ENCODE data around the gene OLFML2B.

Gene OLFML2B

GRCh38 chr1:161973924-161974845, 49.5 kb downstream of the OLFML2B start:
- no peaks in the 10 kb centered on the region for H3K27me3 ChIP-seq (ENCODE audit: insufficient read depth, low read length)
- H3K27ac ChIP-seq (ENCODE audit: low read length): no peak overlapping the region
- no peaks in the 10 kb centered on the region for H3K36me3 ChIP-seq (ENCODE audit: insufficient read depth, low read depth, low read length)
- no peak overlapping the region for H3K9ac ChIP-seq (ENCODE audit: low read depth, low read length)
- H3K4me1 ChIP-seq (ENCODE audit: insufficient read depth, low read length): peaks cover 3% of the 10 kb centered on the region; the same call in 1 of the 2 replicates
- H3K9me3 ChIP-seq (ENCODE audit: insufficient read depth, low read depth, low read length): no peaks in the 10 kb centered on the region
- no peak overlapping the region for H3K4me3 ChIP-seq (ENCODE audit: low read length)

- Histone ChIP-seq H3K36me3 (ENCODE audit: insufficient read depth, low read depth, low read length) (no peaks in the 10 kb centered on the region), H3K27me3 (ENCODE audit: insufficient read depth, low read length) (no peaks in the 10 kb centered on the region), H3K27ac (ENCODE audit: low read length) (no peak overlapping the region)
Observed at GRCh38 chr1:161972828-161973227, 50.8 kb downstream of the OLFML2B start.

GRCh38 chr1:161970633-161971032, 53.0 kb downstream of the OLFML2B start:
- Histone ChIP-seq H3K4me1 (ENCODE audit: insufficient read depth, low read length) (peaks cover 3% of the 10 kb centered on the region), H3K27ac (ENCODE audit: low read length) (no peak overlapping the region), H3K36me3 (ENCODE audit: insufficient read depth, low read depth, low read length) (no peaks in the 10 kb centered on the region), H3K9ac (ENCODE audit: low read depth, low read length) (no peak overlapping the region), H3K27me3 (ENCODE audit: insufficient read depth, low read length) (no peaks in the 10 kb centered on the region), H3K4me3 (ENCODE audit: low read length) (no peak overlapping the region), H3K9me3 (ENCODE audit: insufficient read depth, low read depth, low read length) (no peaks in the 10 kb centered on the region)

More at GRCh38 chr1:161972828-161973227, 50.8 kb downstream of the OLFML2B start:
- H3K4me3 ChIP-seq (ENCODE audit: low read length): no peak overlapping the region
- peaks cover 3% of the 10 kb centered on the region; the same call in 1 of the 2 replicates for H3K4me1 ChIP-seq (ENCODE audit: insufficient read depth, low read length)
- no peaks in the 10 kb centered on the region for H3K9me3 ChIP-seq (ENCODE audit: insufficient read depth, low read depth, low read length)
- no peak overlapping the region for H3K9ac ChIP-seq (ENCODE audit: low read depth, low read length)

GRCh38 chr1:161970036-161970435, 53.6 kb downstream of the OLFML2B start:
- peaks cover 6% of the 10 kb centered on the region for H3K4me1 ChIP-seq (ENCODE audit: insufficient read depth, low read length)
- H3K27me3 ChIP-seq (ENCODE audit: insufficient read depth, low read length): no peaks in the 10 kb centered on the region
- H3K9ac ChIP-seq (ENCODE audit: low read depth, low read length): no peak overlapping the region
- H3K9me3 ChIP-seq (ENCODE audit: insufficient read depth, low read depth, low read length): no peaks in the 10 kb centered on the region
- no peak overlapping the region for H3K27ac ChIP-seq (ENCODE audit: low read length)
- H3K36me3 ChIP-seq (ENCODE audit: insufficient read depth, low read depth, low read length): no peaks in the 10 kb centered on the region
- H3K4me3 ChIP-seq (ENCODE audit: low read length): no peak overlapping the region

- Histone ChIP-seq H3K4me3 (ENCODE audit: low read length) (no peak overlapping the region), H3K9ac (ENCODE audit: low read depth, low read length) (no peak overlapping the region), H3K36me3 (ENCODE audit: insufficient read depth, low read depth, low read length) (no peaks in the 10 kb centered on the region), H3K27me3 (ENCODE audit: insufficient read depth, low read length) (no peaks in the 10 kb centered on the region), H3K27ac (ENCODE audit: low read length) (no peak overlapping the region), H3K9me3 (ENCODE audit: insufficient read depth, low read depth, low read length) (no peaks in the 10 kb centered on the region), H3K4me1 (ENCODE audit: insufficient read depth, low read length) (peaks cover 6% of the 10 kb centered on the region; the same call in 1 of the 2 replicates)
Observed at GRCh38 chr1:161966067-161966466, 57.6 kb downstream of the OLFML2B start.

GRCh38 chr1:161962091-161962887, 61.4 kb downstream of the OLFML2B start:
- no peak overlapping the region for H3K27ac ChIP-seq (ENCODE audit: low read length)
- H3K27me3 ChIP-seq (ENCODE audit: insufficient read depth, low read length): no peaks in the 10 kb centered on the region
- H3K4me3 ChIP-seq (ENCODE audit: low read length): no peak overlapping the region
- H3K9me3 ChIP-seq (ENCODE audit: insufficient read depth, low read depth, low read length): no peaks in the 10 kb centered on the region
- no peak overlapping the region for H3K9ac ChIP-seq (ENCODE audit: low read depth, low read length)
- H3K36me3 ChIP-seq (ENCODE audit: insufficient read depth, low read depth, low read length): peaks cover 5% of the 10 kb centered on the region; the same call in 1 of the 2 replicates
- H3K4me1 ChIP-seq (ENCODE audit: insufficient read depth, low read length): peaks cover 3% of the 10 kb centered on the region; the same call in 1 of the 2 replicates

GRCh38 chr1:161958425-161958824, 65.2 kb downstream of the OLFML2B start:
- Histone ChIP-seq H3K9ac (ENCODE audit: low read depth, low read length) (no peak overlapping the region), H3K4me1 (ENCODE audit: insufficient read depth, low read length) (no peaks in the 10 kb centered on the region), H3K27me3 (ENCODE audit: insufficient read depth, low read length) (no peaks in the 10 kb centered on the region), H3K4me3 (ENCODE audit: low read length) (no peak overlapping the region), H3K9me3 (ENCODE audit: insufficient read depth, low read depth, low read length) (no peaks in the 10 kb centered on the region), H3K27ac (ENCODE audit: low read length) (no peak overlapping the region), H3K36me3 (ENCODE audit: insufficient read depth, low read depth, low read length) (peaks cover 5% of the 10 kb centered on the region; the same call in 1 of the 2 replicates)

- H3K9me3 ChIP-seq (ENCODE audit: insufficient read depth, low read depth, low read length): no peaks in the 10 kb centered on the region
- H3K4me3 ChIP-seq (ENCODE audit: low read length): no peak overlapping the region
- H3K27ac ChIP-seq (ENCODE audit: low read length): no peak overlapping the region
- H3K4me1 ChIP-seq (ENCODE audit: insufficient read depth, low read length): no peaks in the 10 kb centered on the region
- H3K9ac ChIP-seq (ENCODE audit: low read depth, low read length): no peak overlapping the region
- no peaks in the 10 kb centered on the region for H3K27me3 ChIP-seq (ENCODE audit: insufficient read depth, low read length)
- peaks cover 5% of the 10 kb centered on the region; the same call in 1 of the 2 replicates for H3K36me3 ChIP-seq (ENCODE audit: insufficient read depth, low read depth, low read length)
Observed at GRCh38 chr1:161956930-161957329, 66.7 kb downstream of the OLFML2B start.

GRCh38 chr1:161956097-161956496, 67.6 kb downstream of the OLFML2B start:
- peaks cover 5% of the 10 kb centered on the region; the same call in 1 of the 2 replicates for H3K36me3 ChIP-seq (ENCODE audit: insufficient read depth, low read depth, low read length)
- H3K27me3 ChIP-seq (ENCODE audit: insufficient read depth, low read length): no peaks in the 10 kb centered on the region
- H3K4me1 ChIP-seq (ENCODE audit: insufficient read depth, low read length): no peaks in the 10 kb centered on the region
- no peak overlapping the region for H3K27ac ChIP-seq (ENCODE audit: low read length)
- H3K9ac ChIP-seq (ENCODE audit: low read depth, low read length): no peak overlapping the region
- no peak overlapping the region for H3K4me3 ChIP-seq (ENCODE audit: low read length)
- no peaks in the 10 kb centered on the region for H3K9me3 ChIP-seq (ENCODE audit: insufficient read depth, low read depth, low read length)

- H3K4me1 ChIP-seq (ENCODE audit: insufficient read depth, low read length): no peaks in the 10 kb centered on the region
- H3K36me3 ChIP-seq (ENCODE audit: insufficient read depth, low read depth, low read length): peaks cover 5% of the 10 kb centered on the region; the same call in 1 of the 2 replicates
- no peak overlapping the region for H3K4me3 ChIP-seq (ENCODE audit: low read length)
- no peak overlapping the region for H3K9ac ChIP-seq (ENCODE audit: low read depth, low read length)
- H3K9me3 ChIP-seq (ENCODE audit: insufficient read depth, low read depth, low read length): no peaks in the 10 kb centered on the region
- H3K27me3 ChIP-seq (ENCODE audit: insufficient read depth, low read length): no peaks in the 10 kb centered on the region
- no peak overlapping the region for H3K27ac ChIP-seq (ENCODE audit: low read length)
Observed at GRCh38 chr1:161955606-161956005, 68.1 kb downstream of the OLFML2B start.

- Histone ChIP-seq H3K9ac (ENCODE audit: low read depth, low read length) (no peak overlapping the region), H3K27ac (ENCODE audit: low read length) (no peak overlapping the region), H3K9me3 (ENCODE audit: insufficient read depth, low read depth, low read length) (no peaks in the 10 kb centered on the region), H3K36me3 (ENCODE audit: insufficient read depth, low read depth, low read length) (peaks cover 5% of the 10 kb centered on the region; the same call in 1 of the 2 replicates), H3K4me1 (ENCODE audit: insufficient read depth, low read length) (no peaks in the 10 kb centered on the region), H3K27me3 (ENCODE audit: insufficient read depth, low read length) (no peaks in the 10 kb centered on the region), H3K4me3 (ENCODE audit: low read length) (no peak overlapping the region)
Observed at GRCh38 chr1:161954466-161954865, 69.2 kb downstream of the OLFML2B start.
